NCI-H748 (cell line): ENCODE measurements around the gene SHISA7.
A peak's percentile ranks its signal among the peaks of the same experiment; 100 is the strongest.

Source experiments
- DNase-seq: peaks from one replicate; lab custom pipeline; 2025; ENCODE audit not compliant: unreplicated experiment; lab: John Stamatoyannopoulos, UW

The SHISA7 gene

DNA sequence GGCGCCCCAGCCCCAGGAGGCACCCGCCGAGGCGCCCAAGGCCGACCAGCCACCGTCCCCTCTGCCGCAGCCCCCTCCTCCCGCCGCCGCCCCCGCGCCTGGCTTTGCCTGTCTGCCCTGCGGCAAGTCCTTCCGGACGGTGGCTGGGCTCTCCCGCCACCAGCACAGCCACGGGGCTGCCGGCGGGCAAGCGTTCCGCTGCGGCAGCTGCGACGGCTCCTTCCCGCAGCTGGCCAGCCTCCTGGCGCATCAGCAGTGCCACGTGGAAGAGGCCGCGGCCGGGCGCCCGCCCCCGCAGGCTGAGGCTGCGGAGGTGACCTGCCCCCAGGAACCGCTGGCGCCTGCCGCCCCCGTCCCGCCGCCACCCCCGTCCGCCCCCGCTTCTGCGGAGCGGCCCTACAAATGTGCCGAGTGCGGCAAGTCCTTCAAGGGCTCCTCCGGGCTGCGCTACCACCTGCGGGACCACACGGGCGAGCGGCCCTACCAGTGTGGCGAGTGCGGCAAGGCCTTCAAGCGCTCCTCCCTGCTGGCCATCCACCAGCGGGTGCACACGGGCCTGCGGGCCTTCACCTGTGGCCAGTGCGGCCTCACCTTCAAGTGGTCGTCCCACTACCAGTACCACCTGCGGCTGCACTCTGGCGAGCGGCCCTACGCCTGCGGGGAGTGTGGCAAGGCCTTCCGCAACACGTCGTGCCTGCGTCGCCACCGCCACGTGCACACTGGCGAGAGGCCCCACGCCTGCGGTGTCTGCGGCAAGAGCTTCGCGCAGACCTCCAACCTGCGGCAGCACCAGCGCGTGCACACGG is 39.3 kb upstream of the SHISA7 start:
- no peak for DNase-seq

- no peak for DNase-seq
Observed at GRCh38 chr19:55481794-55482155, 38.7 kb upstream of the SHISA7 start.

GRCh38 chr19:55481148-55481793 is 38.2 kb upstream of the SHISA7 start:
- no peak for DNase-seq

GRCh38 chr19:55479451-55480230 is 36.5 kb upstream of the SHISA7 start:
- no peak for DNase-seq

- DNase-seq: no peak
Observed at GRCh38 chr19:55479045-55479444, 35.9 kb upstream of the SHISA7 start.

DNA sequence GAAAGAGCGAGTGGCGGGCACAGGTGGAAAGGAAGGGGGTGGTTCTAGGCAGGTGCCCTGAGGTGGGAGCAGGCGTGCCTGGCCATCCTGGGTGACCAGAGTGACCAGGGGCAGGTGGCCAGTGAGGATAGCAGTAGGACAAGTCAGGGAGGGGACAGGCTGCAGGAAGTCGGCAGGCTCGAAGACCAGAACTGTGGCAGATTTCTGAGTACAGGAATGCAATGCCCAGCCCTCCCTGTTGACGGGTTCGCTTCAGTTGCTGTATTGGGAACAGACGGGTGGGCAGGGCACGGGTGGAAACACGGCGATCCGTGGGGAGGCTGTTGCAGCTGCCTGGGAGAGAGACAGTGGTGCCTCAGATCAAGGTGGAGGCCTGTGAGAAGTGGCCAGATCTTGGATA is 35.3 kb upstream of the SHISA7 start:
- DNase-seq: no peak

GRCh38 chr19:55477905-55478304 is 34.8 kb upstream of the SHISA7 start:
- DNase-seq: no peak

DNA sequence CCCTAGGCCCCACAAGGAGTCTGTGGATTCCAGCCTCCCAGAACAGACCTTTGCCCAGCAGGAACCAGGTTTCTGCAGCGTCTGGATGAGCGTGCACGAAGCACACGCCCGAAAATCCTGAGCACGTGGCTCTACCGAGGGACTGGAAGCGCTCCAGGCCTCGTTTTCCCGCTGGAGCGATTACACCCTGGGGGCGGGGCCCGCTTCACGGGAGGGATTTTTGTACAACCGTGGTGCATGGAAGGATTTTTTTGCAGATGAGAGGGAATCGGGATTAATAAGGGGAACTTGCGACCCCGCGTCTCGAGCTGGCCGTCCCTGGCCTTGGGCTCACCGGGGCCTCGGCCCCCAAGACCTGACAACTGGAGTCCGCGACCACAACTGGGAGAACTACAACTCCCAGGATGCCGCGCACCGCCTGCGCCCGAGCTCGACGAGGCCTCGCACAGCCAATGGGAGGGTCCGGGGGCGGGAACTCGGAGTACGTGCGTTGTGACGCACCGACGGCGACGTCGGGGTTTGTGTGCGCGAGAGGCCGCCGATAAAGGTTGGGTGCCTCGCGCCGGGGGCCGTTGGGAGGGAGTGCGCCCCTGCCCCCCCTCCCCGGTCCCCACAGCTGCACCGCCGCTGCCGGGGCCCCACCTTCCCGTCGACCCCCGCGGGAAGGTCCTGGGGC is 33.1 kb upstream of the SHISA7 start, which contains the start of gene ZNF628:
Gene ZNF628 (plus strand): TSS at position 518 of the 676 bp plus-strand sequence. CDS start 3,294 bp downstream, outside the sequence.
- DNase-seq: peak; percentile 100

GRCh38 chr19:55474269-55475265 is 31.5 kb upstream of the SHISA7 start:
- no peak for DNase-seq

DNA sequence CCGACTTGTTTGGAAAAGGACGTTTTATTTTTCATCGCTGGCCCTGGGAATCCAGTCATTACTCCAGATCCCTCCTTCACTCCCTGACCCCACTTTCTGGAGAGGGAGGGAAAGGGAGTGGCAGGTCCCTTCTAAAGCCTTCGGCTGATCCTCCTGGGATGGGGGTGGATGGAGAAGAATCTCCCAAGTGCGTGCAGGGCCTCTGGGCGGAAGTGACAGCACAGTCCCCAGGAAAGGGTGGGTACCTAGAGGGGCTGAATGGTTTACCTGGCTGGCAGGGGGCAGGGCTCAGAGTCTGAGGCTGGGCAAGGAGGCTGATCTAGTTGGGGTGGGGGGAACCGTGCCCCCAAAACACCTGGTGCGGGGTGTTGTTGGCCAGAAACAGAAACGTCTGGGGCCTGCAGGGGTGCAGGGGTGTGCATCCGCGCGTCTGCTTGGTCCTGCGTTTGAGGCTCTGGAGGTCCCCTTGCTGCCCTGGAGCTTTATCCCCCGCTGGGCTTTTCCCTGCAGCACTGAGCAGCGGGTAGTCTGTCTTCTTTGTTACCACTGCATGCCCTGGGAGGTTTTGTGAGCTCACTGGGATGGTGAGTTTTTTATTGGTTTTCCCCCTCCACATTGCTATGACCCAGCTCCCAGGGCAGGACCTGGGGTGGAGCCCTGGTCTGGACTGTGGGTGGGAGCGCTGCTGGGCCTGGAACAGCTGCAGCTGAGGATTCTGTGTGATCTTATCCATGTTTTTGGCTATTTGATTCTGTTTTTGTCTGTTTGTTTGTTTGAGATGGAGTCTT is 30.3 kb upstream of the SHISA7 start:
- DNase-seq: no peak

- no peak for DNase-seq
Observed at GRCh38 chr19:55472463-55472862, 29.4 kb upstream of the SHISA7 start.

DNA sequence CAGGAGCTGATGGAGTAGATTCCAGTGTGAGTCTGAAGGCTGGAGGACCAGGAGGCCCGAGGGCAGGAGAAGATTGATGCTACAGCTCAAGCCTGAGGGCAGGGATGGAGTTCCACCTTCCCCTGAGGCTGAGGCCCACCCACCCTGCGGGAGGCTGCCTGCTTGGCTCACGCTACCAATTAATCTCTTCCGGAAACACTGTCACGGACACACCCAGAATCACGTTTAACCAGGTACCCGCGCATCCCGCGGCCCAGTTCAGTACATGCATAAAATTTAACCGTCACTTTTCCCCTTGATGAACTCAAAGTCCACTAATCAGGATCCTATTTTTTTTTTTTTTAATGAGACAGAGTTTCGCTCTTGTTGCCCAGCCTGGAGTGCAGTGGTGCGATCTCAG is 28.2 kb upstream of the SHISA7 start:
- peak; percentile 41 for DNase-seq

- no peak for DNase-seq
Observed at GRCh38 chr19:55468054-55468393, 24.9 kb upstream of the SHISA7 start.

DNA sequence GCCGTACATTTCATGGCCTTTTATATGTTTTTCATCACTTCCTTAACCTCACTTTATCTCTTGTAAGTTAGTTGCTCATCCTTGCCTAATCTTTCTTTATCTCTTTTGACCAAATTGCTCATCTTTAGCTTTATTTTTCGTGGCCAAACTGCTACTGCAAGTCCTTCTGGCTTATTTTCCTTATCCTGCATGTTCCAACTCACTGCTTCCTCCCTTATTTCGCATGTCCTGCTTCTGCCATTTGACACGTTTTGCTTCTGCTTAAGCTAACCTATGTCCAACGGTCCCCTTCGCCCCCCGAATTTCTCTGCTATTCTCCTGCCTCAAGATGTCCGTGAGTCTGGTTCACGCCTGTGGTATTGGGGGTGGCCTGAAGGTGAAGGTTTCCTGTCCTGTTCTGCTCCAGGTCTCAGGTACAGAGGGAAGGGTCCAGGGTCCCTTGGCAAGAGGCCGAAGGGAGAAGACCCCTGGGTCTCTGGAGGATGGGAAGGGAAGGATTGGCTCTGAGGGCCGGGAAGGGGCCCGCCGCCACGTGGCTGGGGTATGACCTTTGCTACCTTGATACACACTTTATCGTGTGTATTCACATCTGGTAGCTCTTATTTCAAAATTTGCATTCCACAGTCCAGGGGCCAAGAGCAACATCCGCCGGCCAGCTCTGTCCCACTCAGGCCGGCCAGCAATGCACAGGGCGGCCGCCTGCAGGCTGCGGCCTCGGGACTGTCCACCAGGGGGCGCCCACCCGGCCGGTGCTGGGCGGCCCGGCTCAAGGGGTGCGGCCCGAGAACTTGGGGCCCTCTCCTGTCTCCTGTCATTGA is 24.3 kb upstream of the SHISA7 start:
- peak; percentile 30 for DNase-seq

- no peak for DNase-seq
Observed at GRCh38 chr19:55466241-55466614, 23.1 kb upstream of the SHISA7 start.

- DNase-seq: no peak
Observed at GRCh38 chr19:55465460-55466240, 22.6 kb upstream of the SHISA7 start.

- peak; percentile 40 for DNase-seq
Observed at GRCh38 chr19:55464662-55465054, 21.6 kb upstream of the SHISA7 start, which contains the start of gene C19orf85. Gene C19orf85, minus strand, starts transcription at chr19:55464751. Its CDS starts 197 bp downstream, at chr19:55464554.
